ENCODE results near the gene KANTR.

Gene KANTR

DNA sequence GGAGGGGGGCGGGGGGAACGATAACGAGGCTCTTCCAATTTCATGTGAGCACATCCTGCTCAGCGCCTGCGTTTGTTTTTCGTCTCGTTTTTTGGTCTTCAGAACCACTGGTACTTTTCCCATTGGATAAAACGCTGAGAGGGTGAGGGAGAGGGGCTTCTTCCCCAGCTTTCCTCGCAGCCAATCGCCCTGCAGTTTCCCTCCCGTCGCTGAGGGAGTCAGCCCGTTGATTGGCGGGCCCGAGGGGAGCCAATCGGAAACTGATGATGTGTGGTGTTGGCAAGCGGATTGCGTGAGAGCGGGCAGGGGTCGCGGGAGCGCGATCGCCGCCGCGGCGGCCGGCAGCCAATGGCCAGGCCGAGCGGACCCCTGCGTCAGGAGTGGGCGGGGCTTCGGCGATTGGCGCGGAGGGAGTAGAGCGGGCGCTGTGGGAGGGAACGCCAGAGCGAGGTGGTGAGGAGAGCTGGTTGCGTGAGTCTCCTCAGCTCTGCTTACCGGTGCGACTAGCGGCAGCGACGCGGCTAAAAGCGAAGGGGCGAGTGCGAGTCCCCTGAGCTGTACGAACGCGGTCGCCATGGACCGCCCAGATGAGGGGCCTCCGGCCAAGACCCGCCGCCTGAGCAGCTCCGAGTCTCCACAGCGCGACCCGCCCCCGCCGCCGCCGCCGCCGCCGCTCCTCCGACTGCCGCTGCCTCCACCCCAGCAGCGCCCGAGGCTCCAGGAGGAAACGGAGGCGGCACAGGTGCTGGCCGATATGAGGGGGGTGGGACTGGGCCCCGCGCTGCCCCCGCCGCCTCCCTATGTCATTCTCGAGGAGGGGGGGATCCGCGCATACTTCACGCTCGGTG lies 11.8 kb upstream of the KANTR start, which contains the start of gene TSPYL2:
Gene TSPYL2 (plus strand): TSS at position 443 of the 848 bp plus-strand sequence. CDS start 132 bp downstream, at position 575.
- H3K4me3 ChIP-seq (ENCODE audit: insufficient read depth, low read depth, low read length, poor library complexity, severe bottlenecking): peak within 1 kb of the TSS; percentile 82

DNA sequence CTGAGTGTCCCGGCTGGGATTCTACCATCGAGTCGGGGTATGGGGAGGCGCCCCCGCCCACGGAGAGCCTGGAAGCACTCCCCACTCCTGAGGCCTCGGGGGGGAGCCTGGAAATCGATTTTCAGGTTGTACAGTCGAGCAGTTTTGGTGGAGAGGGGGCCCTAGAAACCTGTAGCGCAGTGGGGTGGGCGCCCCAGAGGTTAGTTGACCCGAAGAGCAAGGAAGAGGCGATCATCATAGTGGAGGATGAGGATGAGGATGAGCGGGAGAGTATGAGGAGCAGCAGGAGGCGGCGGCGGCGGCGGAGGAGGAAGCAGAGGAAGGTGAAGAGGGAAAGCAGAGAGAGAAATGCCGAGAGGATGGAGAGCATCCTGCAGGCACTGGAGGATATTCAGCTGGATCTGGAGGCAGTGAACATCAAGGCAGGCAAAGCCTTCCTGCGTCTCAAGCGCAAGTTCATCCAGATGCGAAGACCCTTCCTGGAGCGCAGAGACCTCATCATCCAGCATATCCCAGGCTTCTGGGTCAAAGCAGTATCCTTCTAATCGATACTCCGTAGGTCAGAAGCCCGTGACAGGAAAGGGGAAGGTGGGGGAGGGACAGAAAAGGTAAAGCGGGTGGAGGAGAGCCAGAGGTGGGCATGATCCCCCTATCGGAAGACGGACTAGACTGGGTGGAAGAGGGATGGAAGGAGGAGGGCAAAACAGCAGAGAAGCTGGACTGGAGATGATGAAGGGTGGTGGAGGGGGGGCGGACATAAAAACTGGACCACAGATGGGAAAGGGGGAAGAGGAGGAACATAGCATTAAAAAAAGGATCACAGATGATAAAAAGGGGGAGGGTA lies 10.9 kb upstream of the KANTR start:
- Histone ChIP-seq H3K27ac (ENCODE audit: insufficient read depth, low read length, poor library complexity, severe bottlenecking) (peak overlapping the region; percentile 82), H3K27me3 (replicated peaks; ENCODE audit: control insufficient read depth, insufficient read depth, low read length, poor library complexity, severe bottlenecking) (no peaks in the 10 kb centered on the region), H3K9me3 (ENCODE audit: control insufficient read depth, low read length) (no peaks in the 10 kb centered on the region), H3K4me3 (ENCODE audit: insufficient read depth, low read depth, low read length, poor library complexity, severe bottlenecking) (peak overlapping the region; percentile 82), H3K4me1 (ENCODE audit: control insufficient read depth, insufficient read depth, low read length, poor library complexity, severe bottlenecking) (no peaks in the 10 kb centered on the region), H3K36me3 (ENCODE audit: control insufficient read depth, insufficient read depth, low read length) (peaks cover 8% of the 10 kb centered on the region)
- DNase-seq: no peak

More for the DNA sequence above, 11.8 kb upstream of the KANTR start, which contains the start of gene TSPYL2:
- Histone ChIP-seq H3K27ac (ENCODE audit: insufficient read depth, low read length, poor library complexity, severe bottlenecking) (peak within 1 kb of the TSS; percentile 82), H3K4me1 (ENCODE audit: control insufficient read depth, insufficient read depth, low read length, poor library complexity, severe bottlenecking) (no peaks in the 10 kb centered on the region), H3K36me3 (ENCODE audit: control insufficient read depth, insufficient read depth, low read length) (peaks cover 8% of the 10 kb centered on the region), H3K27me3 (replicated peaks; ENCODE audit: control insufficient read depth, insufficient read depth, low read length, poor library complexity, severe bottlenecking) (no peaks in the 10 kb centered on the region), H3K9me3 (ENCODE audit: control insufficient read depth, low read length) (no peaks in the 10 kb centered on the region)
- peak; percentile 90 to 92 (median 90) for DNase-seq

- H3K4me3 ChIP-seq (ENCODE audit: insufficient read depth, low read depth, low read length, poor library complexity, severe bottlenecking): no peak overlapping the region
- peaks cover 8% of the 10 kb centered on the region for H3K36me3 ChIP-seq (ENCODE audit: control insufficient read depth, insufficient read depth, low read length)
- no peak overlapping the region for H3K27ac ChIP-seq (ENCODE audit: insufficient read depth, low read length, poor library complexity, severe bottlenecking)
- no peaks in the 10 kb centered on the region for H3K9me3 ChIP-seq (ENCODE audit: control insufficient read depth, low read length)
- DNase-seq: no peak
- no peaks in the 10 kb centered on the region for H3K27me3 ChIP-seq (replicated peaks; ENCODE audit: control insufficient read depth, insufficient read depth, low read length, poor library complexity, severe bottlenecking)
- no peaks in the 10 kb centered on the region for H3K4me1 ChIP-seq (ENCODE audit: control insufficient read depth, insufficient read depth, low read length, poor library complexity, severe bottlenecking)
Measured at GRCh38 chrX:53084043-53084570, 9.8 kb upstream of the KANTR start.

DNA sequence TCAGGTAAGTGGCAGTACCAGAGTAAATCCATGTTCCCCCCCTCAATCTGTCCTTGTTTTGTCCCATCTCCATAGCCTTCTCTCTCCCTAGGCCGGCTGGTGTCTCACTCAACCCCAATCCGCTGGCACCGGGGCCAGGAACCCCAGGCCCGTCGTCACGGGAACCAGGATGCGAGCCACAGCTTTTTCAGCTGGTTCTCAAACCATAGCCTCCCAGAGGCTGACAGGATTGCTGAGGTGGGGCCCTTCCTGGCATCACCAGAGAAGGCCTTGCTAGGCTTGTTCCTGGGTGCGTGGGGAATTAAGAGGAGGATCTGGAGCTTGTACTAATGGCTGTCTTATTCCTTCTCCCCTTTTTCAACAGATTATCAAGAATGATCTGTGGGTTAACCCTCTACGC lies 9.1 kb upstream of the KANTR start:
- DNase-seq: no peak
- no peaks in the 10 kb centered on the region for H3K27me3 ChIP-seq (replicated peaks; ENCODE audit: control insufficient read depth, insufficient read depth, low read length, poor library complexity, severe bottlenecking)
- H3K27ac ChIP-seq (ENCODE audit: insufficient read depth, low read length, poor library complexity, severe bottlenecking): no peak overlapping the region
- H3K9me3 ChIP-seq (ENCODE audit: control insufficient read depth, low read length): no peaks in the 10 kb centered on the region
- no peak overlapping the region for H3K4me3 ChIP-seq (ENCODE audit: insufficient read depth, low read depth, low read length, poor library complexity, severe bottlenecking)
- H3K4me1 ChIP-seq (ENCODE audit: control insufficient read depth, insufficient read depth, low read length, poor library complexity, severe bottlenecking): no peaks in the 10 kb centered on the region
- peaks cover 8% of the 10 kb centered on the region for H3K36me3 ChIP-seq (ENCODE audit: control insufficient read depth, insufficient read depth, low read length)

- no peaks in the 10 kb centered on the region for H3K4me1 ChIP-seq (ENCODE audit: control insufficient read depth, insufficient read depth, low read length, poor library complexity, severe bottlenecking)
- H3K9me3 ChIP-seq (ENCODE audit: control insufficient read depth, low read length): no peaks in the 10 kb centered on the region
- H3K27me3 ChIP-seq (replicated peaks; ENCODE audit: control insufficient read depth, insufficient read depth, low read length, poor library complexity, severe bottlenecking): no peaks in the 10 kb centered on the region
- no peak for DNase-seq
- peaks cover 8% of the 10 kb centered on the region for H3K36me3 ChIP-seq (ENCODE audit: control insufficient read depth, insufficient read depth, low read length)
- H3K27ac ChIP-seq (ENCODE audit: insufficient read depth, low read length, poor library complexity, severe bottlenecking): no peak overlapping the region
- no peak overlapping the region for H3K4me3 ChIP-seq (ENCODE audit: insufficient read depth, low read depth, low read length, poor library complexity, severe bottlenecking)
Measured at GRCh38 chrX:53085661-53086229, 8.2 kb upstream of the KANTR start.

- no peaks in the 10 kb centered on the region for H3K4me1 ChIP-seq (ENCODE audit: control insufficient read depth, insufficient read depth, low read length, poor library complexity, severe bottlenecking)
- no peaks in the 10 kb centered on the region for H3K27me3 ChIP-seq (replicated peaks; ENCODE audit: control insufficient read depth, insufficient read depth, low read length, poor library complexity, severe bottlenecking)
- H3K4me3 ChIP-seq (ENCODE audit: insufficient read depth, low read depth, low read length, poor library complexity, severe bottlenecking): no peak overlapping the region
- no peak overlapping the region for H3K27ac ChIP-seq (ENCODE audit: insufficient read depth, low read length, poor library complexity, severe bottlenecking)
- H3K36me3 ChIP-seq (ENCODE audit: control insufficient read depth, insufficient read depth, low read length): peaks cover 8% of the 10 kb centered on the region
- no peak for DNase-seq
- H3K9me3 ChIP-seq (ENCODE audit: control insufficient read depth, low read length): no peaks in the 10 kb centered on the region
Measured at GRCh38 chrX:53086464-53086863, 7.5 kb upstream of the KANTR start.

DNA sequence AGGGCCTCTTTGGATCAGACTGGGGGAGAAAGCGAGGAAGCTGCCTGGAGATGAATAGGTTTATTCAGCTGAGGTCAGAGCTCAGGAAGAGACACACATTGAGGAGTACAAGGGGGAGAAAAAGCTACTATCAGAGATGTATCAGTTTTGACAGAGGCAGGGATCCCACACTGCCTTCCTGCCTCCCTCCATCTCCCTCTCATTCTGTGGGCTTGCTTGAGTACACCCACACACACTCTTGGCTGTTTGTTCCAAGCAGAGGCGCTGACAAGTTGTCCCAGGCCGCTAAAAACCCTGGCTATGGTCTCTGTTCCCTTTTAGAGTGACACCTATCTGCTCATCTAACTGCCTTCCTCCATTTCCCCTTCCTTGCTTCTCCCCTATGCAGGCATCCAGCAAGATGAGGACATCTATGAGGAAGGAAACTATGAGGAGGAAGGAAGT lies 6.5 kb upstream of the KANTR start:
- no peak overlapping the region for H3K4me3 ChIP-seq (ENCODE audit: insufficient read depth, low read depth, low read length, poor library complexity, severe bottlenecking)
- no peak for DNase-seq
- H3K9me3 ChIP-seq (ENCODE audit: control insufficient read depth, low read length): no peaks in the 10 kb centered on the region
- H3K4me1 ChIP-seq (ENCODE audit: control insufficient read depth, insufficient read depth, low read length, poor library complexity, severe bottlenecking): no peaks in the 10 kb centered on the region
- H3K27me3 ChIP-seq (replicated peaks; ENCODE audit: control insufficient read depth, insufficient read depth, low read length, poor library complexity, severe bottlenecking): no peaks in the 10 kb centered on the region
- peak overlapping the region; percentile 96 for H3K27ac ChIP-seq (ENCODE audit: insufficient read depth, low read length, poor library complexity, severe bottlenecking)
- peaks cover 8% of the 10 kb centered on the region for H3K36me3 ChIP-seq (ENCODE audit: control insufficient read depth, insufficient read depth, low read length)

- Histone ChIP-seq H3K27me3 (replicated peaks; ENCODE audit: control insufficient read depth, insufficient read depth, low read length, poor library complexity, severe bottlenecking) (no peaks in the 10 kb centered on the region), H3K36me3 (ENCODE audit: control insufficient read depth, insufficient read depth, low read length) (peaks cover 8% of the 10 kb centered on the region), H3K4me3 (ENCODE audit: insufficient read depth, low read depth, low read length, poor library complexity, severe bottlenecking) (peak overlapping the region; percentile 48), H3K27ac (ENCODE audit: insufficient read depth, low read length, poor library complexity, severe bottlenecking) (peak overlapping the region; percentile 96), H3K9me3 (ENCODE audit: control insufficient read depth, low read length) (no peaks in the 10 kb centered on the region), H3K4me1 (ENCODE audit: control insufficient read depth, insufficient read depth, low read length, poor library complexity, severe bottlenecking) (no peaks in the 10 kb centered on the region)
- peak; percentile 78 to 79 (median 78) for DNase-seq
Measured at GRCh38 chrX:53088136-53088974, 5.6 kb upstream of the KANTR start.

GRCh38 chrX:53089224-53089842 lies 4.6 kb upstream of the KANTR start:
- peaks cover 8% of the 10 kb centered on the region for H3K36me3 ChIP-seq (ENCODE audit: control insufficient read depth, insufficient read depth, low read length)
- H3K27me3 ChIP-seq (replicated peaks; ENCODE audit: control insufficient read depth, insufficient read depth, low read length, poor library complexity, severe bottlenecking): no peaks in the 10 kb centered on the region
- H3K4me1 ChIP-seq (ENCODE audit: control insufficient read depth, insufficient read depth, low read length, poor library complexity, severe bottlenecking): no peaks in the 10 kb centered on the region
- no peaks in the 10 kb centered on the region for H3K9me3 ChIP-seq (ENCODE audit: control insufficient read depth, low read length)
- peak in 1 of 3 donors; percentile 6 for DNase-seq
- peak overlapping the region; percentile 96 for H3K27ac ChIP-seq (ENCODE audit: insufficient read depth, low read length, poor library complexity, severe bottlenecking)
- H3K4me3 ChIP-seq (ENCODE audit: insufficient read depth, low read depth, low read length, poor library complexity, severe bottlenecking): peak overlapping the region; percentile 48
